ENCODE measurements around the gene PEX16. TPM values are rescaled to one million over a fixed set of nuclear protein-coding genes. Genes with fewer than 3 reads are reported as not detected.

PEX16 gene
- total RNA-seq, 6 donors from 2014 or later: 22.9 to 43.0 (median 32.6) TPM

DNA sequence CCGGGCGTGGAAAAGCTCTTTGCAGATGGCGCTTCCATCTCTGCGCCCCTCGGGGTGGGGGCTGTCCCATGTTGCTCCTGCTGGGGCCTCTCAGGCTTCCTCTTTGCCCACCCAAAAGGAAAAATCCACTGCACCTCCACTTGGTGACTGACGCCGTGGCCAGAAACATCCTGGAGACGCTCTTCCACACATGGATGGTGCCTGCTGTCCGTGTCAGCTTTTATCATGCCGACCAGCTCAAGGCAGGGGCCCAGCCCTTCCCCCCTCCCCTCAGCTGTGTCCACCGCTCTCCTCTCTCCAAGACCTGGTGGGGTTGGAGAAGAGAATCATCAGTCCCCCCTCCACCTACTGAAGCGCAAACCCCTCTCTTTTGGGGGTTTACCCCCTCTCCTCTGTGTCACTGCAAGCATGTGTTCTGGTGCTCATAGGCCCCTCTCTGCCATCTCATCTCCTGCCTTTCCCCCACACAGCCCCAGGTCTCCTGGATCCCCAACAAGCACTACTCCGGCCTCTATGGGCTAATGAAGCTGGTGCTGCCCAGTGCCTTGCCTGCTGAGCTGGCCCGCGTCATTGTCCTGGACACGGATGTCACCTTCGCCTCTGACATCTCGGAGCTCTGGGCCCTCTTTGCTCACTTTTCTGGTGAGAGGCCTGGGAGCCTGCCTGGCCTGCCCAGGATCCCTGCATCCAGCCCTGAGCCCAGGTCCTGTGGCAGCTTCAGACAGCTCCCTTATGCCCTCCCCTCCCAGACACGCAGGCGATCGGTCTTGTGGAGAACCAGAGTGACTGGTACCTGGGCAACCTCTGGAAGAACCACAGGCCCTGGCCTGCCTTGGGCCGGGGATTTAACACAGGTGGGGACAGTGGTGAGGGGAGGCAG is 6.6 kb upstream of the PEX16 start:
- TF ChIP-seq POLR2AphosphoS5 (IDR thresholded peaks at IDR 0.05) (no peak), POLR2A (IDR thresholded peaks at IDR 0.05) (no peak), EP300 (IDR thresholded peaks at IDR 0.05) (no peak)
- TF ChIP-seq, protein P1, sequence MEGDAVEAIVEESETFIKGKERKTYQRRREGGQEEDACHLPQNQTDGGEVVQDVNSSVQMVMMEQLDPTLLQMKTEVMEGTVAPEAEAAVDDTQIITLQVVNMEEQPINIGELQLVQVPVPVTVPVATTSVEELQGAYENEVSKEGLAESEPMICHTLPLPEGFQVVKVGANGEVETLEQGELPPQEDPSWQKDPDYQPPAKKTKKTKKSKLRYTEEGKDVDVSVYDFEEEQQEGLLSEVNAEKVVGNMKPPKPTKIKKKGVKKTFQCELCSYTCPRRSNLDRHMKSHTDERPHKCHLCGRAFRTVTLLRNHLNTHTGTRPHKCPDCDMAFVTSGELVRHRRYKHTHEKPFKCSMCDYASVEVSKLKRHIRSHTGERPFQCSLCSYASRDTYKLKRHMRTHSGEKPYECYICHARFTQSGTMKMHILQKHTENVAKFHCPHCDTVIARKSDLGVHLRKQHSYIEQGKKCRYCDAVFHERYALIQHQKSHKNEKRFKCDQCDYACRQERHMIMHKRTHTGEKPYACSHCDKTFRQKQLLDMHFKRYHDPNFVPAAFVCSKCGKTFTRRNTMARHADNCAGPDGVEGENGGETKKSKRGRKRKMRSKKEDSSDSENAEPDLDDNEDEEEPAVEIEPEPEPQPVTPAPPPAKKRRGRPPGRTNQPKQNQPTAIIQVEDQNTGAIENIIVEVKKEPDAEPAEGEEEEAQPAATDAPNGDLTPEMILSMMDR (IDR thresholded peaks at IDR 0.05): no peak
- Histone ChIP-seq H3K4me3 (no peak overlapping the region), H3K27ac (no peak overlapping the region), H3K4me1 (peaks cover 14 to 28% (median 22%) of the 10 kb centered on the region in 4 donors), H3K36me3 (no peaks in the 10 kb centered on the region), H3K9me3 (no peaks in the 10 kb centered on the region), H3K27me3 (peaks cover 0 to 23% (median 16%) of the 10 kb centered on the region in 4 donors)
- WGBS, 2 donors: 78 to 83% methylated on average over 15 to 22 of the region's 22 CpGs
- DNase-seq: peak in 1 of 2 donors; percentile 58
- no peak for ATAC-seq (ENCODE audit: low FRiP score in 2 of 2)

DNA sequence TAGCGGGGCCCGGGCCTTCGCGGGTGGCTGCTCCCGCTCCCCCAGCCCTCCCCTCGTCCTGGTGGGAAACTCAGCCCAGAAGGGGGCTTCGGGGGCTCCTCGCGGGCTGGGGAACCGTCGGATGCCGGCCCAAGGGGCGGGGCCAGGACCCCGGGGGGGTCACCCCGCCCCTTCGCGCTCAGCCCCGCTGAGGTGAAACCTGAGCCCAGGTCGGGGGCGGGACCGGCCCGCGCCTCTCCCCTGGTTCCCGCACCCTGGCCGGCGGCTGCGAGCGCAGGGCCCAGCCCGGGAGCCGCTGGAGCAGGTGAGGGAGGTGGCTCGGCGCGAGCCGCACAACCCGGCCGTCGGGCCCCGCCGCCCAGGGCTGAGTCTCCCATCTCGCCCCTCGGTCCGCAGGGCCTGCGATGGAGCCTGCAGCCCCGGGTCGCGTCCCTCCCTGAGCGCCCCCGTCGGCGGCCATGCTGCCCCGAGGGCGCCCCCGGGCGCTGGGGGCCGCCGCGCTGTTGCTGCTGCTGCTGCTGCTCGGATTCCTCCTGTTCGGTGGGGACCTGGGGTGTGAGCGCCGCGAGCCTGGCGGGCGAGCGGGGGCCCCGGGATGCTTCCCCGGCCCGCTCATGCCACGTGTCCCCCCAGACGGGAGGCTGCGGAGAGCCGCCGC is 4.9 kb upstream of the PEX16 start, which contains the start of gene LARGE2:
LARGE2 (plus strand) TSS at position 232 of the 658 bp plus-strand sequence; CDS start at position 459, 227 bp downstream.
- peak within 1 kb of the TSS; percentile 43 to 86 (median 72) for H3K27ac ChIP-seq
- peaks cover 16 to 34% (median 27%) of the 10 kb centered on the region in 4 donors for H3K4me1 ChIP-seq
- H3K9me3 ChIP-seq: no peaks in the 10 kb centered on the region
- H3K27me3 ChIP-seq: peaks cover 0 to 23% (median 16%) of the 10 kb centered on the region in 4 donors
- H3K36me3 ChIP-seq: no peaks in the 10 kb centered on the region
- H3K4me3 ChIP-seq: peak within 1 kb of the TSS in 3 of 4 donors; percentile 51 to 59 (median 55)
- TF ChIP-seq EP300 (IDR thresholded peaks at IDR 0.05) (no peak), POLR2AphosphoS5 (IDR thresholded peaks at IDR 0.05) (no peak), POLR2A (IDR thresholded peaks at IDR 0.05) (no peak)
- TF ChIP-seq, protein P1 (IDR thresholded peaks at IDR 0.05): no peak
- DNase-seq (peak; percentile 56 to 93), ATAC-seq (ENCODE audit: low FRiP score in 2 of 2) (peak in 1 of 2 donors; percentile 55)
- 0% methylated on average over 3 to 42 of the region's 73 CpGs for WGBS, 2 donors

DNA sequence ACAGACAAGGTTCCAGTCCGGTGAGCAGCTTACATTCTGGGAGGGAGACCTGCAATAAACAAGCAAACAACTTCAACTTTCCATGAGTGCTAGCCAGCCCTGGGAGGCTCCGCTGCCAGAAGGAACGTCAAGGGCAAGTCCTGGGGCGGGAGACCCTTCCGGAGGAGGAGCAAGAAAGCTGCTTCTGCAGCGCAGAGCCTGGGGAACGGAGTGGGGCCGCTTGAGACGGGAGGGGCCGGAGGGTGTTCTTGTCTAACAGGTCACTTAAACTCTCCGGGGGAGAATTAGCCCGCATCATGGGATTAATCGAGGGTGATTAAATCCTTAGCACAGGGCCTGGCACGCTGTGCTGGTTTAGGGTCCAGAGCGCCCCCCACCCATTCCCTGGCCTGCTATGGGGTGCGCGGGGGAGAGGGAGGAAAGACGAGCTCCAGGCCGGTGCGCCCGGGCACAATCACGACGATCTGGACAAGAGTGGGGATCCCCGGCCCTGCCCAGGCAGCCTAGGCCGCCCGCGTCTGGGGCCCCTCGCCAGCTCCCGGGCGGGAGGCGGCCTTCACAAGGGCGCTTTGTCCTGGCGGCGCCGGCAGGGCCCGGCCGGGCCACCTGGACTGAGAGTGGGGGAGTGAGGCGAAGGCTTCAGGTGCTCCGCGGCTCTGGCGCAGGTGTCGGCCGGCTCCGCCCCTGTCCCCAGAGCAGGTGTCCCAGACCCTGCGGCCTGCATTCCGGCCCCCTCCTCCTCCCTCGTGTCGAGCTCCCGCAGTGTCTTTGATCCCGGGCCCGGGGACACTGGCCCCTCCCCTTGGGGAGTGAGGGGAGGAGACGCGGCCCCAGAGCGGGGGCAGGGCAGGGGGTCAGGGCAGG is 4.1 kb upstream of the PEX16 start:
- DNase-seq (peak; percentile 82 to 91), ATAC-seq (ENCODE audit: low FRiP score in 2 of 2) (peak in 1 of 2 donors; percentile 61)
- Histone ChIP-seq H3K27ac (peak overlapping the region; percentile 43 to 86 (median 72)), H3K4me1 (peaks cover 22 to 40% (median 32%) of the 10 kb centered on the region in 4 donors), H3K4me3 (peak overlapping the region in 3 of 4 donors; percentile 51 to 59 (median 55)), H3K27me3 (peaks cover 0 to 23% (median 16%) of the 10 kb centered on the region in 4 donors), H3K9me3 (no peaks in the 10 kb centered on the region), H3K36me3 (no peaks in the 10 kb centered on the region)
- TF ChIP-seq, protein P1 (IDR thresholded peaks at IDR 0.05): no peak
- peak in 2 of 4 donors; percentile 53 to 68 for TF ChIP-seq POLR2A (IDR thresholded peaks at IDR 0.05)
- 40 to 55% methylated on average over 10 to 18 of the region's 54 CpGs for WGBS, 2 donors
